ENCODE measurements around the gene PRM3. TPM values are rescaled to one million over a fixed set of nuclear protein-coding genes. Genes with fewer than 3 reads are reported as not detected.

PRM3 gene
- polyA plus RNA-seq, 1 experiment, result not detected

DNA sequence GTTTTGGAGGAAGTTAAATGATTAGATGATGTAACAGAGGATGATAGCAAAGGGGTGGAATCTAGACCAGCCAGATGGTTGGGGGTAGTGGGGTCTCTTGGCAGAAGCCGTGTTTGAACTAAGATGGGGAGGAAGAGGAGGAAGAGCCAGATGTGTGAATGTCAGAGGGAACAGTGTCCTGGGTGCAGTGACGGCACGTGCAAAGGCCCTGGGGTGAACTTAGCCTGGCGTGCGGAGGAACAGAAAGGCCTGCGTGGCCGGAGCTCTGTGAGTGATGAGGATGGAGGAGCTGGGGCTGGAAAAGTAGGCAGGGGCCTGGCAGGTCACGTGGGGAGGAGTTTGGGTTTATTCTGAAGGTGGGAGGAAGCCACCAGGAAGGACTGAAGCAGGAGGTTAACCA lies 45.4 kb upstream of the PRM3 start:
- H3K27me3 ChIP-seq (ENCODE audit: control insufficient read depth, insufficient read depth, low read length), result no peaks in the 10 kb centered on the region
- no peak for DNase-seq (ENCODE audit: low read depth)
- H3K36me3 ChIP-seq (ENCODE audit: control insufficient read depth, insufficient read depth, low read length), result no peaks in the 10 kb centered on the region; the same call in 1 of the 2 replicates
- CTCF ChIA-PET, result no interaction called here
- TF ChIP-seq, protein P1, sequence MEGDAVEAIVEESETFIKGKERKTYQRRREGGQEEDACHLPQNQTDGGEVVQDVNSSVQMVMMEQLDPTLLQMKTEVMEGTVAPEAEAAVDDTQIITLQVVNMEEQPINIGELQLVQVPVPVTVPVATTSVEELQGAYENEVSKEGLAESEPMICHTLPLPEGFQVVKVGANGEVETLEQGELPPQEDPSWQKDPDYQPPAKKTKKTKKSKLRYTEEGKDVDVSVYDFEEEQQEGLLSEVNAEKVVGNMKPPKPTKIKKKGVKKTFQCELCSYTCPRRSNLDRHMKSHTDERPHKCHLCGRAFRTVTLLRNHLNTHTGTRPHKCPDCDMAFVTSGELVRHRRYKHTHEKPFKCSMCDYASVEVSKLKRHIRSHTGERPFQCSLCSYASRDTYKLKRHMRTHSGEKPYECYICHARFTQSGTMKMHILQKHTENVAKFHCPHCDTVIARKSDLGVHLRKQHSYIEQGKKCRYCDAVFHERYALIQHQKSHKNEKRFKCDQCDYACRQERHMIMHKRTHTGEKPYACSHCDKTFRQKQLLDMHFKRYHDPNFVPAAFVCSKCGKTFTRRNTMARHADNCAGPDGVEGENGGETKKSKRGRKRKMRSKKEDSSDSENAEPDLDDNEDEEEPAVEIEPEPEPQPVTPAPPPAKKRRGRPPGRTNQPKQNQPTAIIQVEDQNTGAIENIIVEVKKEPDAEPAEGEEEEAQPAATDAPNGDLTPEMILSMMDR (IDR thresholded peaks at IDR 0.05; ENCODE audit: insufficient read depth, low read depth, low read length), result no peak
- POLR2A ChIA-PET, result no interaction called here
- H3K4me3 ChIP-seq (ENCODE audit: low read depth, low read length), result no peak overlapping the region

DNA sequence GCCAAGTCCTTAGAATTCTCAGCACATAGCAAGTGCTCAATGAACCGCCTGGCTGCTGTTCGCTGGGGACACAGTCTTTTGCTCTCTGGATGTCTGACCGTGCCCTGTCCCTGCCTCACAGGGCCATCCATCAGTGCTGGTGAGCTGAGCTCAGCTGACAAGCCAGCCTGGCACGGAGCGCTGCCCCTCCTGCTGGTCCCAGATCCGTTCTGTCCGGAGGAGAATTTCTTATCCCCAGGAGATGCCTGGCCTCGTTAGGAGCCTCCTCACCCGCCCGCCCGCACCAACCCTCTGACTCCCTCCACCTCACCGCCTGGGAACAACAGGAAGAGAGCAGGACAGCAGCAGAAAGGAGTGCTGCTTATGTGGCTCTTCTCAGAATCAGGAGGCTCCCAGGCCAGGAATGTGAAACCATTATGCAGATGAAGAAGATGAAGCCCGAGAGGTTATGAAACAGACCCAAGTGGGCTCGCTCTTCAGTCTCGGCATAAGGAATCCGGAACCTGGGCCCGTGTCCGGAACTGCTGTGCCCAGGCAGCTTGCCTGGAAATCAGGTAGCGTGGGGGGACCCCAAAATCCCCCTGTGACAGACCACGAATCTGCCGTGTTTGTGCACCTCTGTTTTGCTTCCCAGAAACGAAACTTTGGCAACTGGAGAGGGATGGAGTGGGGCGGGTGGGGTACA lies 43.0 kb upstream of the PRM3 start:
- no peak for DNase-seq (ENCODE audit: low read depth)
- Histone ChIP-seq H3K27me3 (ENCODE audit: control insufficient read depth, insufficient read depth, low read length) (no peaks in the 10 kb centered on the region), H3K36me3 (ENCODE audit: control insufficient read depth, insufficient read depth, low read length) (no peaks in the 10 kb centered on the region; the same call in 1 of the 2 replicates), H3K4me3 (ENCODE audit: low read depth, low read length) (no peak overlapping the region)
- TF ChIP-seq, protein P1 (IDR thresholded peaks at IDR 0.05; ENCODE audit: insufficient read depth, low read depth, low read length), result no peak
- POLR2A ChIA-PET, result no interaction called here
- CTCF ChIA-PET, result no interaction called here

DNA sequence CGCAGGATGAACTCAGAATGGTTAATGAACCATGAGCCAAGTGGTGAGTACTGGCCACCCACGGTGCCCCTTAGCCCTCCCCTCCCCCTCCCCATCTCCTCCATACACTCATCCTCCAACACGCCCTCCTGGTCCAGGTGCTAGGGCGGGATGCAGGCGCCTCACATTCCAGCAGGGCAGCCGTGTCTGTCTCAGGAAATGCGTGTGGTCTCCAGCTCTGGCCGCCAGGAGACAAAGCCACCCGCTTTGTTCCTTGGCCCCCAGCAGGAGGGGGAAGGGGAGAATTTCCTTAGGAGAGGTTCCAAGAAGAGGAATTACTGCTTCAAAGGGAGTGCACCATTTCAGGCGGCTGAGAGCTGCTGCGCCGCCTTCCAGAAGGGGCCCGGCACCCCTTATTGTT lies 42.1 kb upstream of the PRM3 start:
- no peak overlapping the region for H3K4me3 ChIP-seq (ENCODE audit: low read depth, low read length)
- CTCF ChIA-PET, result interaction anchor here (1.0 kb wide), 1 partner anchor 351 kb away, joined by 3 read pairs; no protein-coding TSS in a partner anchor
- no peaks in the 10 kb centered on the region for H3K27me3 ChIP-seq (ENCODE audit: control insufficient read depth, insufficient read depth, low read length)
- no peaks in the 10 kb centered on the region; the same call in 1 of the 2 replicates for H3K36me3 ChIP-seq (ENCODE audit: control insufficient read depth, insufficient read depth, low read length)
- TF ChIP-seq, protein P1 (IDR thresholded peaks at IDR 0.05; ENCODE audit: insufficient read depth, low read depth, low read length), result peak; percentile 25; the same call in 1 of the 2 replicates
- peak; percentile 18 for DNase-seq (ENCODE audit: low read depth)
- POLR2A ChIA-PET, result no interaction called here

GRCh38 chr16:11314309-11314894 lies 41.0 kb upstream of the PRM3 start:
- TF ChIP-seq, protein P1 (IDR thresholded peaks at IDR 0.05; ENCODE audit: insufficient read depth, low read depth, low read length), result no peak
- CTCF ChIA-PET, result interaction anchor here (1.0 kb wide), 1 partner anchor 350 kb away, joined by 3 read pairs; no protein-coding TSS in a partner anchor

DNA sequence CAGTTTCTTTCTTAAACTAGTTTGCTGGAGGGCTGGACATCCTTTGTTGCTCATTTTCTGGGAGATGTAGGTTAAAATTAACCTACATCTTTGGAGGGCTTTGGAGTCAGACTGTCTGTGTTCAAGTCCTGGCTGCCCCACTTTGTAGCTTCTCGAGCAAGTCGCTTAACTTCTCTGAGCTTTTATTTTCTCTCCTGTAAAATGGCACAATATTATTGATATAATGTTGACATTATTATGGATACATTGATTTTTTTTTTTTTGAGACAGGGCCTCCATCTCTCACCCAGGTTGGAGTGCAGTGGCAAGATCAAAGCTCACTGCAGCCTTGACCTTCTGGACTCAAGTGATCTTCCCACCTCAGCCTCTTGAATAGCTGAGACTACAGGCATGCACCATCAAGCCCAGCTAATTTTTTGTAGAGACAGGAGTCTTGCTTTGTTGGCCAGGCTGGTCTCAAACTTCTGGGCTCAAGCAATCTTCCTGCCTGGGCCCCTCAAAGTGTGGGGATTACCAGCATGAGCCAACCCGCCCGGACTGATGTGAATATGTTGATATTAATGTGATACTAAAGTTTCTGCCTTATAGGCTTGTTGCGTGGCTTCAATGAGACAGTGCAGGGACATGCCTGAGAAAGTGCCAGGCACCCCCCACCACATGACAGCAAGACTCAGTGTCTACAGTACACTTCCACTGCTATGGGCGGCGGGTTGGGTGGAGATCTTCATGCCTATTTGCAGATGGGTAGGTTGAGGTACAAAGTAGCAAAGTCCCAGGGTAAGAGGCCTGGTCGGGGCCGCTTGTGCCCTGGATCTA lies 40.3 kb upstream of the PRM3 start:
- POLR2A ChIA-PET, result no interaction called here
- CTCF ChIA-PET, result no interaction called here

More at GRCh38 chr16:11314309-11314894, 41.0 kb upstream of the PRM3 start:
- no peak for DNase-seq (ENCODE audit: low read depth)
- Histone ChIP-seq H3K36me3 (ENCODE audit: control insufficient read depth, insufficient read depth, low read length) (no peaks in the 10 kb centered on the region; the same call in 1 of the 2 replicates), H3K4me3 (ENCODE audit: low read depth, low read length) (no peak overlapping the region), H3K27me3 (ENCODE audit: control insufficient read depth, insufficient read depth, low read length) (no peaks in the 10 kb centered on the region)
- POLR2A ChIA-PET, result no interaction called here

More for the DNA sequence above, 40.3 kb upstream of the PRM3 start:
- TF ChIP-seq, protein P1 (IDR thresholded peaks at IDR 0.05; ENCODE audit: insufficient read depth, low read depth, low read length), result no peak
- no peak for DNase-seq (ENCODE audit: low read depth)
- no peaks in the 10 kb centered on the region for H3K36me3 ChIP-seq (ENCODE audit: control insufficient read depth, insufficient read depth, low read length)
- H3K27me3 ChIP-seq (ENCODE audit: control insufficient read depth, insufficient read depth, low read length), result no peaks in the 10 kb centered on the region
- no peak overlapping the region for H3K4me3 ChIP-seq (ENCODE audit: low read depth, low read length)
